ENCODE measurements around the gene APLP2.

The APLP2 gene

GRCh38 chr11:130141561-130142341 lies 72.1 kb downstream of the APLP2 start:
- in situ Hi-C loops (cut with HindIII; ENCODE audit: low sequenced_read_pairs) = loop anchor here (5.0 kb wide), 1 partner anchor 66 kb away; no protein-coding TSS in a partner anchor

GRCh38 chr11:130144141-130144540 lies 74.4 kb downstream of the APLP2 start:
- in situ Hi-C loops (cut with HindIII; ENCODE audit: low sequenced_read_pairs) = loop anchor here (5.0 kb wide), 1 partner anchor 63 kb away; no protein-coding TSS in a partner anchor

DNA sequence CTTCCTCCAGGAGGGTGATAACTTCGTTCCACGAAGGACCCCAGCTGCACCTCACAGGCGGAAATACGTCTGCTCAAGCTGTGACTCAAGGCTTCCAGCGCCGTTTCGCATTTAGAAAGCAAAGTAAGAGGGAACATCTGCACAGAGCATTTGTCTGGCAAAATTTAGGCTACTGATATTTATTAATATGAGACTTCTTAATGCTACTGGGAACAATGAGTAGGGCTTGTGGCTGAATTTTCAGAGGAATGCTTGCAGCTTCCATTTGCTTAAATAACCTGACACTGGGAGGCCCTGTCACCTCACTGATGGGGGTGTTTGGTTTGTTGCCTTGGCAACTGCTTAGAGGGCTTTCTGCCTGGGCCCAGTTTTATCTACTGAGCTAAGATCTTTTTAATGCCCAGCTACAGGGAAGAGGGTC lies 75.2 kb downstream of the APLP2 start:
- in situ Hi-C loops (cut with HindIII; ENCODE audit: low sequenced_read_pairs) = loop anchor here (5.0 kb wide), 1 partner anchor 62 kb away; no protein-coding TSS in a partner anchor

- in situ Hi-C loops (cut with HindIII; ENCODE audit: low sequenced_read_pairs) = no loop called here
Measured at GRCh38 chr11:130145311-130145812, 75.7 kb downstream of the APLP2 start.

DNA sequence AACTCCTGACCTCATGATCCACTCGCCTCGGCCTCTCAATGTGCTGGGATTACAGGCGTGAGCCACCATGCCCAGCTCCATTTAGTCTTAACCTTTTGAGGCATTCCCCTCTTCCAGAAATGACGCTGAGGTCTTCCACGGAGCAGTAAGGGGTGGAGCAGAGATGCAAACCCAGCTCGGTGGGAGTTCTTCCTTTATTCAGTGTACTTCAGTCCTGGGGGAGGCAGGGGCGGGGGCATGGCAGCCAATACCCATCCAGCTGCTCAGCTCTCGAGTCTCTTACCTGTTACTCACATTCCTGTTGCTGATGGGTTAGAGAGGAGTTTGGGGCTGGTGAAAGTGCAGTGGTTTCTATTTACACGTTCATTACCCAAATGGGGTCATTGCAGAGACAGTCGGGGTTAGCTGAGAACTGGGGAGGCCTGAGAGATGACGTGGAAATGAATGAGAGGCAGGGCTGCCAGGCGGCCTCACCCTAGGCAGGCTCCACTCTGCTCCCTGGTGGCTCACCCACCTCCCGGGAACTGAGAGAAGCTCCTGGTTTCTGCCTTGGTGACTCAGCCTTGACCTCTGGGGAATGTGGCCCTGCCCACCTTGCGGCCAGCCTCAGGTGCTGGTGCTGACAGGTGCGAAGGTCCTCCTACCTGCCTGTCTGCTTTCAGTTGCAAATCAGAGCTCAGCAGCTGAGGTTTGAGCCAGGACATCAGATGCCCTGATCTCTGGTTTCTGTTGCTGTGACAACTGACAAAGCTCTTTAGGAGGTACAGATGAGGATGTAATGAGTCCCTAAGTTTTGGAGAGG lies 76.5 kb downstream of the APLP2 start:
- in situ Hi-C loops (cut with HindIII; ENCODE audit: low sequenced_read_pairs) = no loop called here

- in situ Hi-C loops (cut with HindIII; ENCODE audit: low sequenced_read_pairs) = no loop called here
Measured at GRCh38 chr11:130146796-130147195, 77.1 kb downstream of the APLP2 start.

DNA sequence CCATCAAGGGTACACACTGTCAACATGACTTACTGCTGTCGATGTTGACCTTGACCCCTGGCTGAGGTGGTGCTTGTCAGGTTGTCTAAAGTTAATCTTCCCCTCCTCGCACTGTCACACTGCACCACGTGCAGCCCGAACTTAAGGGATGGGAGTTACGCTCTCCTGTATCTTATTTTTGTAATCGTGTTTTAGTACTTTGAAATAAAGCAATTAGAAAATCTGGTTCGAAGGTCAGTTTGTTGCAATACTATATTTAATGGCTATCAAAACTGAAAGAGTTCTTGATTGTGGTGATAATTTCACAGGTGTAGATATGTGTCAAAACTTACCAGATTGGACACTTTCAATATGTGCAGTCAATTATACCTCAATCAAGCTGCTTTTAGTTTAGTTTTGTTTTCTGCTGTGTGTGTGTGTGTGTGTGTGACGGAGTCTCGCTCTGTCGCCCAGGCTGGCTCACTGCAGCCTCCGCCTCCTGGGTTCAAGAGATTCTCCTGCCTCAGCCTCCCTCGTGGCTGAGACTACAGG lies 79.2 kb downstream of the APLP2 start:
- in situ Hi-C loops (cut with HindIII; ENCODE audit: low sequenced_read_pairs) = no loop called here

DNA sequence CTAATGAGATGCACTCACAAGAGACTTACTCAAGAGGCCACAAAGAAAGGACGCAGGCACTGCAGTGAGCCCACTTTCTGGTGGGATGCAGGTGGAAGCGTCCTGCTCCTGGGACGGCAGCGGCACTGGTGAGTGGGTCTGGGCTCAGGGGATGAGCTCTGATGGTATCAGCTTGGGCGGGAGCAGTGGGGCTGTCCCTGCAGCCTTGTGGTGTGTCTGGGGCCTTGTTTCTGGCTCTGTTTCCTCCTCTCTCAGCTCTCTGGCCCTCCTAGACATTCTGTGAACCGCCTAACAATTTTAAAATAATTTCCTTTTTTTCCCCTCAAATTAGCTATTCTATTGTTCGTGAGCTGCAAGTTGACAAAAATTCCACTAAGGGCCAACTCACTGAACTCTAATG lies 81.1 kb downstream of the APLP2 start:
- in situ Hi-C loops (cut with HindIII; ENCODE audit: low sequenced_read_pairs) = no loop called here

- in situ Hi-C loops (cut with HindIII; ENCODE audit: low sequenced_read_pairs) = no loop called here
Measured at GRCh38 chr11:130151196-130151595, 81.5 kb downstream of the APLP2 start.

- in situ Hi-C loops (cut with HindIII; ENCODE audit: low sequenced_read_pairs) = no loop called here
Measured at GRCh38 chr11:130156108-130157022, 86.7 kb downstream of the APLP2 start.

- in situ Hi-C loops (cut with HindIII; ENCODE audit: low sequenced_read_pairs) = no loop called here
Measured at GRCh38 chr11:130157101-130157500, 87.4 kb downstream of the APLP2 start.

GRCh38 chr11:130157840-130158239 lies 88.1 kb downstream of the APLP2 start:
- in situ Hi-C loops (cut with HindIII; ENCODE audit: low sequenced_read_pairs) = no loop called here

GRCh38 chr11:130159139-130159538 lies 89.4 kb downstream of the APLP2 start:
- in situ Hi-C loops (cut with HindIII; ENCODE audit: low sequenced_read_pairs) = no loop called here

GRCh38 chr11:130159657-130160497 lies 90.2 kb downstream of the APLP2 start, which contains the start of gene ST14:
TSS of gene ST14 (plus strand) at chr11:130159782. CDS start at chr11:130159980, 198 bp downstream.
- in situ Hi-C loops (cut with HindIII; ENCODE audit: low sequenced_read_pairs) = no loop called here

DNA sequence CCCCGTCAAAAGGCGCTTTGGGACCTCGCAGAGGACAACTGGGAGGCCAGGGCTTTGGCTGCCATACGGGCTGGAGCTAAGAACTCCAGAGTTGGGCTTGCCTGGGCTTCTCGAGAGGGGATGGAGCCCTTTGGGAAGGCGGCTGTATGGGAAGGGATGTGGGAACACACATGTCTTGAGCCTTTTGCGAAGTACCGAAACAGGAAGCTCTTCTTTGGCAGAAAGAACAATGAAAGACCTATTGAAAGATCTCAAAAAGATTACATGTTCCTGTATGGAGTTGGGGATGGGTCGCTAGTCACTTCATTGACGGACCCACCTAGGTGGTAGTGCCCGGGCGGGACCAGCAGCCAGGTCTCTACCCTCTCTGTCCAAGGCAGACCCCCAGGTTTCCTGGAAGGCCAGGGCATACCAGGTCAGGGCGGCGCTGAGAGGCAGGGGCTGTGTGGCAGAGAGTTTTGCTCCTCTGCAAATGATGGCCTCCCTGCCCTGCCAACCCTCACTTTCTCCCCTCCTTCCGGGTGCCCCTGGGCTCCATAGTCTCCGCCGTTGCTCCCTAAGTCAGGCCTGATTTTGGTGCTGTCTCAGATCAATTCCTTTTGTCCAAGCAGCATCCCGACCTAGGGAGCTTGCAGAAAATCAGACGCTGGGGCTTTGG lies 90.9 kb downstream of the APLP2 start:
- in situ Hi-C loops (cut with HindIII; ENCODE audit: low sequenced_read_pairs) = no loop called here

DNA sequence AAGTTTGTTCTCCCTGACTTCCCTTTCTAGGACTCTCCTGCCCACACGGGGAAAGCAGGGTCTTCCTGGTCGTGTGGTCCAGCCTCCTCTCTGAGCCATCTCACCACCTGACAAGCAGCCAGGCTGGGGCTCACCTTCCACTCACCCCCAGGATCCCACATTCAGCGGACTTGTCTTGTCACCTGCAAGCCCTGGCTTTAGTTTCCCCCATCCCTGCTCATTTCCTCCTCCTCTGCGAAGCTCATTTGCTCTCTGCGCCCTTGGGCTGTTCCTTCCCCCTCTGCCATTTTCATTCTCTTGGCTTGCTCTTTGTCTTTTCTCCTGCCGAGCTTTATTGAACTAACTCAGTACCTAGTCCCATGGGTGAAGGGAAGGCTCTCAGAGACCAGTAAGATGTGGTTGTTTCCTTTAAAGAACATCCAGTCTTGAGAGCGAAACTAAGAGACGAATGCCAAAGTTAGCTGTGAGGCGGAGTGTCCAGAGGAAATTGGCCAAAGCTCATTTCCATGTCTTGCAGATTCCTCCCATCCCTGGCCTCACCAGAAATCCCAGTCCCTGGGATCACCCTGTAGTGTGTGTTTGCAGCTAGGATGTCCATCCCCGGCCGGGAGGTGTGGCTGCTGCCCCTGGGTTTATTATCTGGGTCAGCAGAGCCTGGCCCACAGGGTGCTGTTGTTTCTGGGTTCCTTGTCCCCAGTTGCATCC lies 91.9 kb downstream of the APLP2 start:
- in situ Hi-C loops (cut with HindIII; ENCODE audit: low sequenced_read_pairs) = no loop called here

GRCh38 chr11:130162733-130163132 lies 93.0 kb downstream of the APLP2 start:
- in situ Hi-C loops (cut with HindIII; ENCODE audit: low sequenced_read_pairs) = no loop called here

Measured in DLD1 (cell line).